Effector memory CD4-positive, alpha-beta T cell (primary cell): ENCODE data around the gene COL5A1.
"Not testable (repeated sequence)": the region's sequence is repeated elsewhere in the genome, so short reads cannot be mapped to it uniquely, and the experiment has no call there.

Source experiments
- DNase-seq, 3 donors: peaks; one replicate each; pipeline ENCODE4 v3.0.0-alpha.2; 2020
- H3K27ac ChIP-seq: 2 replicates; pipeline ENCODE4 v1.7.0; 2013; ENCODE audit warnings: mild to moderate bottlenecking, low read length, moderate library complexity; ENCODE audit not compliant: insufficient read depth, poor library complexity, severe bottlenecking
- H3K27me3 ChIP-seq: replicated peaks from 2 replicates; pipeline ENCODE4 v1.7.0; 2013; ENCODE audit warnings: mild to moderate bottlenecking, low read length; ENCODE audit not compliant: insufficient read depth, control insufficient read depth, poor library complexity, severe bottlenecking
- H3K36me3 ChIP-seq: 2 replicates; pipeline ENCODE4 v1.7.0; 2013; ENCODE audit warnings: mild to moderate bottlenecking, low read length, moderate library complexity; ENCODE audit not compliant: control insufficient read depth, insufficient read depth
- H3K4me1 ChIP-seq: 2 replicates; pipeline ENCODE4 v1.7.0; 2013; ENCODE audit warnings: low read length, mild to moderate bottlenecking; ENCODE audit not compliant: control insufficient read depth, insufficient read depth, poor library complexity, severe bottlenecking
- H3K4me3 ChIP-seq: 2 replicates; pipeline ENCODE4 v1.7.0; 2013; ENCODE audit warnings: low read length, low read depth, mild to moderate bottlenecking; ENCODE audit not compliant: insufficient read depth, poor library complexity, severe bottlenecking
- H3K9me3 ChIP-seq: 2 replicates; pipeline ENCODE4 v1.7.0; 2013; ENCODE audit warnings: mild to moderate bottlenecking, low read length, moderate library complexity; ENCODE audit not compliant: control insufficient read depth

The COL5A1 gene

DNA sequence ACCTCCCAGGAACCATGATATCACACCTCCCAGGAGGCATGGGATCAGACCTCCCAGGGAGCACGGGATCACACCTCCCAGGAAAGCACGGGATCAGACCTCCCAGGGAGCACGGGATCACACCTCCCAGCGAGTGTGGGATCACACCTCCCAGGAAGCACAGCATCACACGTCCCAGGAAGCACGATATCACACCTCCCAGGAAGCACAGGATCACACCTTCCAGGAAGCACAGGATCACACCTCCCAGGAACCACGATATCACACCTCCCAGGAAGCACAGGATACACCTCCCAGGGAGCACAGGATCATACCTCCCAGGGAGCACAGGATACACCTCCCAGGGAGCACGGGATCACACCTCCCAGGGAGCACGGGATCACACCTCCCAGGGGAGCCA lies 209.0 kb downstream of the COL5A1 start:
- no peak for DNase-seq
- Histone ChIP-seq H3K36me3 (no peaks in the 10 kb centered on the region), H3K4me3 (no peak overlapping the region), H3K4me1 (no peaks in the 10 kb centered on the region), H3K27ac (no peak overlapping the region), H3K9me3 (no peaks in the 10 kb centered on the region), H3K27me3 (no peaks in the 10 kb centered on the region)

DNA sequence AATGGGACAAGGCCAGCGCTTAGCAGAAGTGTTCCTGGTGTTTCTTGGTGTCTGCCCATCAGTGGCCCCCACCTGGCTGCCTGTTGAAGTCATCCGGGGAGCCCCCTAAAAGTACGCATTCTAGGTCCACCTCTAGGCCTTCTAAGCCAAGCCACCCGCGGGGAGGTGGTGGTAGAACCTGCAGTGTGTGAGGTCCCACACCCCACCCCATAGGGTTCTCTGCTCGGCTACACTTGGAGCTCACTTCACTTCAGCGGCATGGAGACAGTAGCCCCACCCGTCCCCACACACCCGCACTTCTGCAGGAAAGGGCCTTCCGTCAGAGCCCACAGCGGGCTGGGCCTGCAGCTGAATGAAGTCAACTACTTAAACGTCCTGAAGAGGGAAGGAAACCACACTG lies 209.4 kb downstream of the COL5A1 start:
- Histone ChIP-seq H3K27ac (no peak overlapping the region), H3K9me3 (no peaks in the 10 kb centered on the region), H3K36me3 (no peaks in the 10 kb centered on the region), H3K27me3 (no peaks in the 10 kb centered on the region), H3K4me3 (no peak overlapping the region), H3K4me1 (no peaks in the 10 kb centered on the region)
- DNase-seq: no peak

DNA sequence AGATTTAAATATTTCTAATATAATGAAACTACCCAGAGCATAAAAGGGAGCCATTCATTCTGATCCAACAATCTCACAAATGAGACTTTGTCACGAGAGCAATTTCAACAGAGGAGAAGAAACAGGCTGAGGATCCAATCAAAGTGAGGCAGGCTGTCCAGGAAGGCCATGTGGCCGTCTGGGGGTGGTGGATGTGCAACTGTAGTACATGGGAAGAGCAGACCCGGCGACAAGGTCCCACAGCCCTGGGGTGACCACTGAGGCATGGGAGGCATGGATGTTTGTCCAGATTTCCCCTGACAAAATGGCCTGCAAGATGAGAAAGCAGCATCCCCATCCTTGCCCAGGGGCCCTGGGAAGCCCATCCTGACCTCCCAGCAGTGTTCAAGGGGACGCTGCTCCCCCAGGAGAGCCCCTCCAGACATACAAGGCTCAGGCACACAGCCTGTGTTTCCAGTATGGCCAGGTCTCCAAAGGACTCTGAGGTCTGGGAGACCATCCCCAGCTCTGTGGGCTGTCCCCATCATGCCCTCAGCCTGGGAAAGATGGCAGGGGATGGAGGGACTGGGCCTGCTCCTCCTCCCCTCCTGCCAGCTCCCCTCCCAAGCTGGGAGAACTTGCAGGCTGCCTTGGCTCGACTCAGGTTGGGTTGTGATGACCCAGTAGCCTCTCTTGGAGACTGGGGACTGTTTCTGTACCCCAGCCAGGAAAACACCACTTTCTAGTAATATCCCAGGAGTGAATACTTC lies 211.5 kb downstream of the COL5A1 start:
- Histone ChIP-seq H3K4me3 (no peak overlapping the region), H3K9me3 (no peaks in the 10 kb centered on the region), H3K4me1 (no peaks in the 10 kb centered on the region), H3K27me3 (no peaks in the 10 kb centered on the region), H3K36me3 (no peaks in the 10 kb centered on the region), H3K27ac (no peak overlapping the region)
- no peak for DNase-seq

DNA sequence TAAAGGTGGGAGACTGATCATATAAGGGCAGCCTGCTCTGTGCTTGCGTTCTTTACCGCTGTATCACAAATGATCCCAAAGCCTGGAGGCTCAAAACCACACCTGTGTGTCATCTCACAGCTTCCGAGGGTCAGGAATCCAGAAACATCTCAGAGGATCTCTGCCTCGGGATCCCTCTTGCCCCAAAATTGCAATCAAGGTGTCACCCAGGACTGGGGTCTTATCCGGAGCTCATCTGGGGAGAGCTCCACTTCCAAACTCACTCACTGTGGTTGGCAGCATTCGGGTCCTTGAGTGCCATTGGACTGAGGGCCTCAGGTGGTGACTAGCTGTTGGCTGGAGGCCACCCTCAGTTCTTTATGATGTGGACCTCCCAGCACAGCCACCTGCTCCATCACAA lies 212.3 kb downstream of the COL5A1 start:
- no peak overlapping the region for H3K4me3 ChIP-seq
- no peaks in the 10 kb centered on the region for H3K9me3 ChIP-seq
- no peaks in the 10 kb centered on the region for H3K36me3 ChIP-seq
- H3K4me1 ChIP-seq: no peaks in the 10 kb centered on the region
- no peak overlapping the region for H3K27ac ChIP-seq
- DNase-seq: no peak
- H3K27me3 ChIP-seq: no peaks in the 10 kb centered on the region

DNA sequence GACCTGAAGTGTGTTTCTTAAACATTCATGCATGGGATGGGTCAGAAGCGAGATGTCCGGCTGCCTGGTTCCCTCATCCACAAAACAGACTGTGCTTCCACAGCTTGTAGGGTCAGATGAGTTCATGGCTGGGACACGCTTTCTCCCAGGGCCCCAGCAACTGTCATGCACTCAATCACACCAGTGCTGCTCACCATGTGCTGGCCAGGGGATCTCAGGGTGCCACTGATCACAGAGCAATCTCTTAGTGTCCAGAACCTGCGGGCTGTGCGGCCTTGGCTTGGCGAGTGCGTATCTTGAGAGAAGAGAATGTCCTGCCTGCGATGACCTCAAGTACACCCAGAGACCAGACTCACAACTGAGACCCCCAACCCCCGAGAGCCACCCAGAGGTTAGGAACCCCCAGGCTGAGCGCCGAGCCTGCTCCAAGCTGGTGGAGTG lies 213.0 kb downstream of the COL5A1 start:
- no peaks in the 10 kb centered on the region for H3K36me3 ChIP-seq
- no peak overlapping the region for H3K27ac ChIP-seq
- H3K27me3 ChIP-seq: no peaks in the 10 kb centered on the region
- no peaks in the 10 kb centered on the region for H3K9me3 ChIP-seq
- DNase-seq: no peak
- H3K4me1 ChIP-seq: no peaks in the 10 kb centered on the region
- H3K4me3 ChIP-seq: no peak overlapping the region

DNA sequence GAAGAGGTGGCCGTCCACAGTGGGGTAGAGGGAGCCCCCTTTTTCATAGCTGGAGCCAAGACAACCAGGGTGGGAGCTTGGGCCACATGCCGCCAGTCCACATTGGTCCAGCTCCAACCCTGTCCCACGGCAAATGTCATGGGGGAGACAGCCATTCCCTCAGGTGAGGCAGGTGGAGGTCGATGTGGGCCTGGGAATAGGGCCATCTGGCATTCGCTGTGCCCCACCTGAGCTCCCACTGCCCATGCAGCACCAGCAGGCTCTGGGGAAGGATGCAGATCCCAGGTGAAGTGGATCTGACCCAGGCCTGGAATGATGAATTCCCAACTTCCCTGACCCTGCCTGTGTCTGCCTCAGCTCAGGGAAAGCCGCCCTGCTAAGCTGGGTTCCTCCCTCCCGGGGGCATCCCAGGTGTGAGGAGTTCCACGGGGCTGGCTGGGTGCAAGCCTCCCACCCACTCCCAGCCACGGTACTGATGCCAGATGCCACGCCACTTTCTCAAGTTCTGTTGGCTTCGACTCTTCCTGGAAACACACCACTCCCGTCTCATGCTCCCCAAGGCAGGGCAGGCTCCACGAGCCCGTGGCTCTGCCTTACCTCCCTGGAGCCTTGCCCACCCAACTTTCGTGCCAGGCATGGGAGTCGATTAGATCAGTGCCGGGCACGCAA lies 213.8 kb downstream of the COL5A1 start:
- no peak overlapping the region for H3K27ac ChIP-seq
- no peaks in the 10 kb centered on the region for H3K4me1 ChIP-seq
- no peaks in the 10 kb centered on the region for H3K9me3 ChIP-seq
- no peak for DNase-seq
- no peaks in the 10 kb centered on the region for H3K27me3 ChIP-seq
- H3K36me3 ChIP-seq: no peaks in the 10 kb centered on the region
- H3K4me3 ChIP-seq: no peak overlapping the region

DNA sequence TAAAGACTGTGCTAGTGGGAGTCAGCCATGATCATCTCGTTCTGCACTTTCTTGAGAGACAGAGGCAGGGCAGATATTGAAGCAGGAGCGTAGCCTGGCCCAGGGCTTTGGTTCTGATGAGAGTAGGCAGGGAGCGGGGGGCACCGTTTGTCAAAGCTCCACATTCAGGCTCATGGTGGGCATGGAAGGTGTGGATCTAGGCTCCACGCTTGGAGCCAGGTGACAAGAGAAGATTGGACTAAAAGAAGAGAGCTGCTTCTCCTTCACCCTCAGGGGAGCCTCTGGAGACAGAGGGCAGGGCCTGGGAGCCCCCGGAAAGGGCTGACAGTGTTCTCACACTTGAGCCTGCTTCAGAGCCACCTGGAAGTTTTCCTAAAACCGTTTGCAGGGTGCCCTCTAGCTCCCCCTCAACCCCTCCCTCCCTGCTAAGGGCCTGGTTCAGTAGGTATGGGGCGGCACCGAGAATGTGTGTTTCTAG lies 214.3 kb downstream of the COL5A1 start:
- H3K36me3 ChIP-seq: no peaks in the 10 kb centered on the region
- H3K4me1 ChIP-seq: no peaks in the 10 kb centered on the region
- no peak for DNase-seq
- H3K4me3 ChIP-seq: no peak overlapping the region
- no peak overlapping the region for H3K27ac ChIP-seq
- H3K27me3 ChIP-seq: no peaks in the 10 kb centered on the region
- H3K9me3 ChIP-seq: no peaks in the 10 kb centered on the region

DNA sequence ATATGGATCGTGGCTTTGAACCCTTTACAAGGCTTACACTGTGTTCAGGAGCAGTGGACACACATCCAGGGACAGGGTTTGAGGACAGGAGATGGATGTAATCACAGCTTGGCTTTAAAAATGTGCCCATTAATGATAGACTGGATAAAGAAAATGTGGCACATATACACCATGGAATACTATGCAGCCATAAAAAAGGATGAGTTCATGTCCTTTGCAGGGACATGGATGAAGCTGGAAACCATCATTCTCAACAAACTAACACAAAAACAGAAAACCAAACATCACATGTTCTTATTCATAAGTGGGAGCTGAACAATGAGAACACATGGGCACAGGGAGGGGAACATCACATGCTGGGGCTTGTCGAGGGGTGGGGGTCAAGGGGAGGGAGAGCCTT lies 215.8 kb downstream of the COL5A1 start:
- not testable (repeated sequence) for DNase-seq, H3K36me3 ChIP-seq, H3K4me3 ChIP-seq, H3K4me1 ChIP-seq, H3K9me3 ChIP-seq, H3K27ac ChIP-seq, H3K27me3 ChIP-seq

DNA sequence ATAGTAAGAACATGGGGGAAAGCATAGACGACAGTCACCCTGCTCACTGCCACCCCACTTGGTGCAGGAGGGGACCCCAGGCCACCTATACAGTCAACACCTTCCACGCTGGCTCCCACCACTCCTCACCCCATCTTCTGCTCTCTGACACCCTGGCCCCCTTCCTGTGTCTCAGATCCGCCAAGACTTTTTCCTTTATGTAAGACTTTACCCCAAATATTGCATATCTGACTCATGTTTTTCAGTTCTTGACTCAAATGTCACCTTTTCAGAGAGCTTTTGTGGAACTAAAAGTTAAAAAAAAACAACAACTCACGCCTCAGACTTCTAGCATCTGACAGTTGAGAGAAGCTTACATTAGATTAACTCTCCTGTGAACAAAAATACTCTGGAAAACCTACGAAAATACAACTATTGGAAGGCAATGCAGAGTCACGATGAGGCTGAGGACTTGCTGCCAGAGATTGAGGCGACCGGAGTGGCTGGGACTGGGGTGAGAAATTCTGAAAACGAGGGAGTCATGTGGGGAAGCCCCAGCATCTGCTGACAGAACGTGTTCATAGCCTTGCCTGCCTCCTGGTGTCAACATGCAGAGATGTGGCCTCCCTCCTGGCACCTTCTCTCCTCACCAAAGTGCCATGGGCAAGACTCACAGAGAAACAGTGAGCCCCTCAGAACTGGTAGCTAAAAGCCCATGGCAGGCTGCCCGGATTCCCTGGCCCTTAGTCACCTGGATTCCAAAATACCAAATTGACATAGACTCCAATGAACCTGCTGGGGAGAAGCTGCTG lies 216.6 kb downstream of the COL5A1 start:
- no peak overlapping the region for H3K4me3 ChIP-seq
- DNase-seq: no peak
- no peak overlapping the region for H3K27ac ChIP-seq
- no peaks in the 10 kb centered on the region for H3K36me3 ChIP-seq
- no peaks in the 10 kb centered on the region for H3K9me3 ChIP-seq
- H3K4me1 ChIP-seq: no peaks in the 10 kb centered on the region
- H3K27me3 ChIP-seq: no peaks in the 10 kb centered on the region

DNA sequence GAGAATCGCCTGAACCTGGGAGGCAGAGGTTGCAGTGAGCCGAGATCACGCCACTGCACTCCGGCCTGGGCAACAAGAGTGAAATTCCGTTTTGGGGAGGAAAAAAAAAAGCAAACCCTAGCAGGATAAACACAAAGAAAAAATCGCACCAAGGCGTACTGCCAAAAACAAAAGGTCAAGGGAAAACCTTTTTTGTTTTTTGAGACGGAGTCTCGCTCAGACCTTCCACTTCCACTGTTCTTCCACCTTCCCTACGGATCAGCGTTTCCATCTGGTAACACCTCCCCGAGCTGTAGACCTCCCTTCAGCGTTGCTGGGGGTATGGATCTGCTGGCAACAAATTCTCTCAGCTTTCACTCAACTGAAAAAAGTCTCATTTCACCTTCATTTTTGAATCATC lies 218.9 kb downstream of the COL5A1 start:
- no peaks in the 10 kb centered on the region for H3K27me3 ChIP-seq
- H3K27ac ChIP-seq: no peak overlapping the region
- no peak for DNase-seq
- H3K9me3 ChIP-seq: no peaks in the 10 kb centered on the region
- no peaks in the 10 kb centered on the region for H3K36me3 ChIP-seq
- no peak overlapping the region for H3K4me3 ChIP-seq
- no peaks in the 10 kb centered on the region for H3K4me1 ChIP-seq
